Stimulated activated CD8-positive, alpha-beta memory T cell treated with anti-CD3 and anti-CD28 coated beads, Interleukin-12 subunit alpha, Interleukin-12 subunit beta, amount 100 ng/mL, for 1 hour (primary cell): Measurements from ENCODE around the gene COL1A2.

Source experiments
- DNase-seq: peaks from one replicate; pipeline ENCODE4 v3.0.0-alpha.2; 2020; ENCODE audit warnings: low read depth

COL1A2 gene

GRCh38 chr7:94410413-94411187 lies 15.9 kb downstream of the COL1A2 start:
- no peak for DNase-seq

- no peak for DNase-seq
These were observed 16.4 kb downstream of the COL1A2 start for GRCh38 chr7:94411188-94411466.

GRCh38 chr7:94412762-94413322 lies 18.1 kb downstream of the COL1A2 start:
- no peak for DNase-seq

GRCh38 chr7:94414481-94414880 lies 19.8 kb downstream of the COL1A2 start:
- no peak for DNase-seq

GRCh38 chr7:94414980-94415379 lies 20.3 kb downstream of the COL1A2 start:
- no peak for DNase-seq

GRCh38 chr7:94417306-94417705 lies 22.6 kb downstream of the COL1A2 start:
- DNase-seq = no peak

- DNase-seq = no peak
These were observed 23.2 kb downstream of the COL1A2 start for GRCh38 chr7:94417901-94418300.

GRCh38 chr7:94418851-94419250 lies 24.2 kb downstream of the COL1A2 start:
- no peak for DNase-seq

- no peak for DNase-seq
These were observed 25.6 kb downstream of the COL1A2 start for GRCh38 chr7:94420328-94420727.

- DNase-seq = no peak
These were observed 27.0 kb downstream of the COL1A2 start for GRCh38 chr7:94421681-94422080.

GRCh38 chr7:94422136-94422535 lies 27.4 kb downstream of the COL1A2 start:
- no peak for DNase-seq

GRCh38 chr7:94422827-94423460 lies 28.2 kb downstream of the COL1A2 start:
- DNase-seq = no peak

GRCh38 chr7:94423863-94424735 lies 29.4 kb downstream of the COL1A2 start:
- DNase-seq = no peak

GRCh38 chr7:94425546-94425945 lies 30.9 kb downstream of the COL1A2 start:
- DNase-seq = no peak

- no peak for DNase-seq
These were observed 32.5 kb downstream of the COL1A2 start for GRCh38 chr7:94426980-94427875.

GRCh38 chr7:94429153-94429552 lies 34.5 kb downstream of the COL1A2 start:
- DNase-seq = no peak

- no peak for DNase-seq
These were observed 36.5 kb downstream of the COL1A2 start for GRCh38 chr7:94431176-94431575.

GRCh38 chr7:94431619-94432280 lies 37.1 kb downstream of the COL1A2 start:
- DNase-seq = no peak

- no peak for DNase-seq
These were observed 37.6 kb downstream of the COL1A2 start for GRCh38 chr7:94432281-94432670.

GRCh38 chr7:94432817-94433216 lies 38.1 kb downstream of the COL1A2 start:
- no peak for DNase-seq

- DNase-seq = no peak
These were observed 38.5 kb downstream of the COL1A2 start for GRCh38 chr7:94433224-94433623.
